ENCODE results near the gene IFNL3. TPM values are rescaled to one million over a fixed set of nuclear protein-coding genes. Genes with fewer than 3 reads are reported as not detected.

IFNL3 gene
- total RNA-seq, 1 experiment from 2014 or later, result not detected

DNA sequence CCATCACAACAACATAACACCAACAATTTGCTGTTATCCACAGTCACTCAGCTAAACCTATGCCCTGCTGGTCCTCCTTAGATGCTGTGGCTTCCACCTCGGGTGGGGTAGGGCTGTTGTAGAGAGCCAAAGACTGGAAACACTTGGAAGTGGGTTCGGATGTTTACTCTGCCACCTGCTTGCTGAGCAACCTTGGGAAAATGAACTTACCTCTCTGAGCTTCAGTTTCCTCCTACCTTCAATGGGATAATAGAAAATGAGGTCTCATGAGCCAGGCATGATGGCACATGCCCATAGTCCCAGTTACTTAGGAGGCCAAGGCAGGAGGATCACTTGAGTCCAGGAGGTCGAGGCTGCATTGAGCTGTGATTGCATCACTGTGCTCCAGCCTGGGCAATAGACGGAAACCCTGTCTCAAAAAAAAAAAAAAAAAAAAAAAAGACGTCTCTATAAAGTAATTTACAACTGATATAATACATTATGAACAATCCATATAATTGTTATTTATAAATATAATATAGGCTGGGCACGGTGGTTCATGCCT, 37.4 kb downstream of the IFNL3 start:
- POLR2A ChIA-PET (ENCODE audit: unreplicated experiment), result interaction anchor here (0.7 kb wide), 1 partner anchor 167 kb away, joined by 7 read pairs; no protein-coding TSS in a partner anchor
- no peak overlapping the region for H2AFZ ChIP-seq
- intact Hi-C loops (cut with micrococcal nuclease; ENCODE audit: unreplicated experiment), result no loop called here
- CTCF ChIA-PET, result no interaction called here
- H3K27ac ChIP-seq, result no peak overlapping the region
- H3K79me2 ChIP-seq (ENCODE audit: low read depth), result no peaks in the 10 kb centered on the region
- H3K27me3 ChIP-seq (ENCODE audit: insufficient read depth, low read depth), result no peaks in the 10 kb centered on the region
- peaks cover 5% of the 10 kb centered on the region; the same call in 1 of the 2 replicates for H3F3A ChIP-seq (ENCODE audit: insufficient read depth, low read depth)
- DNase-seq, result no peak
- TF ChIP-seq CTCF (conservative IDR thresholded peaks at IDR 0.05) (no peak), EZH2 (IDR thresholded peaks at IDR 0.05; ENCODE audit: low read depth) (no peak)
- no TSS peak for BruUV-seq (replicated peaks)
- H4K20me1 ChIP-seq (ENCODE audit: insufficient read depth), result no peaks in the 10 kb centered on the region
- H3K9me3 ChIP-seq (ENCODE audit: insufficient read depth, low read depth), result no peaks in the 10 kb centered on the region
- no peak overlapping the region for H3K4me3 ChIP-seq
- H3K4me1 ChIP-seq (replicated peaks; ENCODE audit: insufficient read depth), result no peaks in the 10 kb centered on the region
- H3K36me3 ChIP-seq (ENCODE audit: low read depth), result no peaks in the 10 kb centered on the region
- H3K4me2 ChIP-seq, result no peak overlapping the region
- H3K9me2 ChIP-seq (ENCODE audit: insufficient read depth), result no peaks in the 10 kb centered on the region

DNA sequence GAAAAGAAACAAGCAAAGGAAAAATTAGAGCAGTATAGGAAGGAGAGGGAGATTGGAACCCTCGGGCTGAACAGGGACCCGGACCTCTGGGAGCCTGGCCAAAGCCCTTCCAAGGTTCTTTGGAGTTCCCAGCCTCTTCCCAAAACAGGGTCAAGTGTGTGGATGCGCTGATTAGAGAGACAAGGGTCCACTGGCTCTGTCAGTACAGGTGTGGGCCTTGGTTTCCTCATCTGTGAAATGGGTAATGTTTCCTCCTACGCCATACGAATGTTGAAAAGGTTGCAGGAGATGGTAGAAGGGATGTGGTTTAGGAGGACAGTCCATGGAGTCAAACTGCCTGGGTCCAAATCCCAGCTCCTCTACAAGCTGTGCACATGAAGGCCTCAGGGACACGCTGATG, 38.7 kb downstream of the IFNL3 start:
- POLR2A ChIA-PET (ENCODE audit: unreplicated experiment), result no interaction called here
- H3K4me2 ChIP-seq, result no peak overlapping the region

GRCh38 chr19:39205449-39205764, 39.4 kb downstream of the IFNL3 start:
- no TSS peak for BruUV-seq (replicated peaks)
- TF ChIP-seq EZH2 (IDR thresholded peaks at IDR 0.05; ENCODE audit: low read depth), result no peak
- no peak for TF ChIP-seq CTCF (conservative IDR thresholded peaks at IDR 0.05)
- no peaks in the 10 kb centered on the region for H3K36me3 ChIP-seq (ENCODE audit: low read depth)
- no peak overlapping the region for H3K27ac ChIP-seq
- ChIA-PET CTCF (no interaction called here), POLR2A (ENCODE audit: unreplicated experiment) (interaction anchor here (0.7 kb wide), 1 partner anchor 588 kb away, joined by 4 read pairs; no protein-coding TSS in a partner anchor)
- no peak for DNase-seq
- intact Hi-C loops (cut with micrococcal nuclease; ENCODE audit: unreplicated experiment), result no loop called here
- H3K79me2 ChIP-seq (ENCODE audit: low read depth), result no peaks in the 10 kb centered on the region
- no peaks in the 10 kb centered on the region for H3K27me3 ChIP-seq (ENCODE audit: insufficient read depth, low read depth)
- no peaks in the 10 kb centered on the region for H3K9me3 ChIP-seq (ENCODE audit: insufficient read depth, low read depth)
- H3K4me3 ChIP-seq, result no peak overlapping the region
- no peak overlapping the region for H2AFZ ChIP-seq
- no peaks in the 10 kb centered on the region for H3K9me2 ChIP-seq (ENCODE audit: insufficient read depth)
- H3K4me2 ChIP-seq, result no peak overlapping the region
- H3K4me1 ChIP-seq (replicated peaks; ENCODE audit: insufficient read depth), result no peaks in the 10 kb centered on the region
- no peaks in the 10 kb centered on the region for H4K20me1 ChIP-seq (ENCODE audit: insufficient read depth)
- no peaks in the 10 kb centered on the region; the same call in 1 of the 2 replicates for H3F3A ChIP-seq (ENCODE audit: insufficient read depth, low read depth)

More for the DNA sequence above, 38.7 kb downstream of the IFNL3 start:
- H4K20me1 ChIP-seq (ENCODE audit: insufficient read depth), result no peaks in the 10 kb centered on the region
- peaks cover 3% of the 10 kb centered on the region; the same call in 1 of the 2 replicates for H3F3A ChIP-seq (ENCODE audit: insufficient read depth, low read depth)
- no peaks in the 10 kb centered on the region for H3K9me3 ChIP-seq (ENCODE audit: insufficient read depth, low read depth)
- H3K4me1 ChIP-seq (replicated peaks; ENCODE audit: insufficient read depth), result no peaks in the 10 kb centered on the region
- no TSS peak for BruUV-seq (replicated peaks)
- H3K9me2 ChIP-seq (ENCODE audit: insufficient read depth), result no peaks in the 10 kb centered on the region
- H2AFZ ChIP-seq, result no peak overlapping the region
- no peak overlapping the region for H3K4me3 ChIP-seq
- no peaks in the 10 kb centered on the region for H3K36me3 ChIP-seq (ENCODE audit: low read depth)
- CTCF ChIA-PET, result no interaction called here
- no peaks in the 10 kb centered on the region for H3K79me2 ChIP-seq (ENCODE audit: low read depth)
- DNase-seq, result no peak
- no peaks in the 10 kb centered on the region for H3K27me3 ChIP-seq (ENCODE audit: insufficient read depth, low read depth)
- TF ChIP-seq CTCF (conservative IDR thresholded peaks at IDR 0.05), result no peak
- no peak overlapping the region for H3K27ac ChIP-seq
- intact Hi-C loops (cut with micrococcal nuclease; ENCODE audit: unreplicated experiment), result no loop called here

Measured in PC-9 (cell line).